Mucosa of rectum (tissue), 2 donors: ENCODE data around the gene CNOT4.
"Not testable (repeated sequence)": the region's sequence is repeated elsewhere in the genome, so short reads cannot be mapped to it uniquely, and the experiment has no call there.

Experiments
- H3K27ac ChIP-seq, 2 donors: one replicate each; pipeline ENCODE4 v1.7.0; 2013; ENCODE audit warnings: inconsistent platforms in 2 of 2, low read depth in 2 of 2, low read length in 2 of 2
- H3K27me3 ChIP-seq, 2 donors: one replicate each; pipeline ENCODE4 v1.7.0; 2013; ENCODE audit warnings: low read length in 2 of 2; ENCODE audit not compliant: control insufficient read depth in 2 of 2, insufficient read depth in 2 of 2
- H3K36me3 ChIP-seq, 2 donors: one replicate each; pipeline ENCODE4 v1.7.0; 2013; ENCODE audit warnings: low read length in 2 of 2; ENCODE audit not compliant: control insufficient read depth in 2 of 2, insufficient read depth in 2 of 2
- H3K4me1 ChIP-seq, 2 donors: one replicate each; pipeline ENCODE4 v1.7.0; 2013; ENCODE audit warnings: low read length in 2 of 2, mild to moderate bottlenecking in 1 of 2; ENCODE audit not compliant: control insufficient read depth in 2 of 2, insufficient read depth in 2 of 2
- H3K4me3 ChIP-seq, 2 donors: one replicate each; pipeline ENCODE4 v1.7.0; 2013; ENCODE audit warnings: low read length in 2 of 2
- H3K9ac ChIP-seq, 2 donors: one replicate each; pipeline ENCODE4 v1.7.0; 2013; ENCODE audit warnings: low read length in 2 of 2, low read depth in 1 of 2, mild to moderate bottlenecking in 1 of 2
- H3K9me3 ChIP-seq, 2 donors: one replicate each; pipeline ENCODE4 v1.7.0; 2013; ENCODE audit warnings: low read length in 2 of 2; ENCODE audit not compliant: control insufficient read depth in 2 of 2
- donor health status: healthy.
- donor health status: Normal muscosa, but diverticular disease.

CNOT4 gene

DNA sequence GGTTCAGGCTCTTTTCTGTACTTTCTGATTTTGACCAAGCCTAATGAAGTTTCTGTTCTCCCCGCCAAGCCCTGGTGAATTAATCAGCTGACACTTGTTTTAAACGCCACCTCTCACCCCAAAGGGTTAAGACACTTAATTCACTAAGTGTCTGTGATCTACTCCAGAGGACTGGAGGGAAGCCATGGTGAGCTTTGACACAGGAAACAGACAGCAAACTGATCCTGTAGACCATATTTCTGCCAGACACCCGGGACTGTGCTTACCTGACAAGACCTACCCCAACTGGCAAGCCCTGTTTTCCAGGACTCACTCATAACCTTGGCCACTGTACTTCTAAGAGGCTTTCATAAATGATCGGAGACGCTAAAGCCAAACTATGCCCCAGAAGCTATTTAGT lies 150.3 kb downstream of the CNOT4 start:
- Histone ChIP-seq H3K9ac (no peak overlapping the region), H3K4me3 (no peak overlapping the region), H3K27me3 (no peaks in the 10 kb centered on the region), H3K27ac (no peak overlapping the region), H3K9me3 (no peaks in the 10 kb centered on the region), H3K4me1 (no peaks in the 10 kb centered on the region), H3K36me3 (peaks cover 4 to 14% of the 10 kb centered on the region in 2 donors)

DNA sequence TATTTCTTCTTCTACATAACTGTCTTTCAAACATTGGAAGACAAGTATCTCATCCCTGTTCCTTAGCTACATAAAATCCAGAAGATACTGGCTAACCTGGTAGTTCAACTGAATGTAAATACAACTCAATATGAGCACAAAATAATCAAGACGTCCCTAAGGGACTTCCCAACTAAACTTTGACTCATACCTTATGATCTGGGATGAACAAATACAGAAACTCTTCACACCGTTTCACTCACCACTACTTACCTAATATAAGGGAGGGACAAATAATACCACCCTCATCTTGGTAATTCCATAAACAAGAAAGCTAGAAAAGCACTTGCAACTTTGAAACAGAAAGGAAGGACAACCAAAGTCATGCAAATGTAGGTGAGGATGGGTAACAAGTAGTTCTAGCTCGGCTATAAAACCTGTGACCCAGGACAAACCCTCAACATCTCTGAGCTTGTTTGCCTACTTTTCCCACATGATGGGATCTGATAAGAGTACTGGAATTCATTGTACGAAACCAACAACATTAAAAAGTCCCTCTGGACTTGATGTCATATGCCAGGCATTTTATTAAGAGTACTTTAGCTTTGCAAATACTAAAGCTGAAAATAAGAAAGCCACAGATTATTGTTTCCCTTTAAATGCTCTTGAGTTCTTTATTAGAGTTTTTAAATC lies 154.4 kb downstream of the CNOT4 start:
- H3K27ac ChIP-seq = no peak overlapping the region
- H3K27me3 ChIP-seq = no peaks in the 10 kb centered on the region
- no peak overlapping the region for H3K4me3 ChIP-seq
- H3K9me3 ChIP-seq = no peaks in the 10 kb centered on the region
- no peaks in the 10 kb centered on the region for H3K36me3 ChIP-seq
- no peaks in the 10 kb centered on the region for H3K4me1 ChIP-seq
- H3K9ac ChIP-seq = no peak overlapping the region

DNA sequence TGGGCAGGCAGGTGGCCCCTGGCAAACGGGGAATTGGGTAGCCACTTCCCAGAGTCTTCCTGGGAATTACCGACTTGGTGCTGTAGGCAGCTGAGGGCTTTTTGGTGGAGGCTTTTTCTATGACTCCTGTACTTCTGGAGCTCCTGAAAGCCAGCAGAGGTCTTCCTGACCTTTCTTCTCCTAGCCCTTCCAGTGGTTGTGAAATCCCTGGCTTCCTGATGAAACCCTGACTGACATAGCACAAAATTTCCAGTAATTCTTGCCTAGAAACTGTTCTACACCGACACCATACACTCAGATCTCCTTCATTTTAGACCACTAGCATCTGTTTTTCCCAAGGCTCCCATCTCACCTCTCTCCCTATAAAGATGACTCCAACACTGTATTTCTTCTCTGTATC lies 156.1 kb downstream of the CNOT4 start:
- no peaks in the 10 kb centered on the region for H3K27me3 ChIP-seq
- H3K36me3 ChIP-seq = no peaks in the 10 kb centered on the region
- no peak overlapping the region for H3K27ac ChIP-seq
- H3K4me1 ChIP-seq = no peaks in the 10 kb centered on the region
- H3K9ac ChIP-seq = no peak overlapping the region
- no peaks in the 10 kb centered on the region for H3K9me3 ChIP-seq
- no peak overlapping the region for H3K4me3 ChIP-seq

DNA sequence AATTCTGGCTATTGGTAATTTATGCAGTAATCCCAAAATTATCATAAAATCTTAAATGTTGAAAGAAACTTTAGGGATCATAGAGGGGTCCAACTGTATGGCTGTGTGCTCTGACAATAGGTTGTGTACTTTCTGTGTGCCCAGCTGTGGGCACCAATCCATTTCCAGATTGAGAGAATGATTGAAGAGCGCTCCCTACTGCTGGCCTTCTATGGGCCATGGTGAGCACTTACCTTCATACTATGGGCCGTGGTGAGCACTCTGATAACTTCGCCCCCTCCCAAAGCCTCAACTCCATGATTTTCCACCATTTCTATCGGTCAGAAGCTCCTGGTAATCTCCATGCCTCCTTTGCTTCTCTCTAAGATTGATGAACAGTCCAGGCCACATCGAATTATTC lies 157.6 kb downstream of the CNOT4 start:
- no peaks in the 10 kb centered on the region for H3K36me3 ChIP-seq
- H3K4me1 ChIP-seq = no peaks in the 10 kb centered on the region
- H3K9ac ChIP-seq = no peak overlapping the region
- no peaks in the 10 kb centered on the region for H3K9me3 ChIP-seq
- no peak overlapping the region for H3K4me3 ChIP-seq
- H3K27ac ChIP-seq = no peak overlapping the region
- no peaks in the 10 kb centered on the region for H3K27me3 ChIP-seq

DNA sequence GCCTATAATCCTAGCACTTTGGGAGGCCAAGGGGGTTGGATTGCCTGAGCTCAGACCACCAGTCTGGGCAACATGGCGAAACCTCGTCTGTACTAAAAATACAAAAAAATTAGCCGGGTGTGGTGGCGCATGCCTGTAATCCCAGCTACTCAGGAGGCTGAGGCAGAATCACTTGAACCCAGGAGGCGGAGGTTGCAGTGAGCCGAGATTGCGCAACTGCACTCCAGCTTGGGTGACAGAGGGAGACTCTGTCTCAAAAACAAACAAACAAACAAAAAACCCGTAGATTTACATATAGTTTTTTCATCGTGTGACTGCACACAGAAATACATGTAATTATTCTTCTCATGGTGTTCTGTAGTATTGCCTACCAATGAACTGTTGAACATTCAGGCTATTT lies 158.8 kb downstream of the CNOT4 start:
- not testable (repeated sequence) for H3K27ac ChIP-seq, H3K9me3 ChIP-seq, H3K4me1 ChIP-seq, H3K9ac ChIP-seq, H3K36me3 ChIP-seq, H3K4me3 ChIP-seq, H3K27me3 ChIP-seq

DNA sequence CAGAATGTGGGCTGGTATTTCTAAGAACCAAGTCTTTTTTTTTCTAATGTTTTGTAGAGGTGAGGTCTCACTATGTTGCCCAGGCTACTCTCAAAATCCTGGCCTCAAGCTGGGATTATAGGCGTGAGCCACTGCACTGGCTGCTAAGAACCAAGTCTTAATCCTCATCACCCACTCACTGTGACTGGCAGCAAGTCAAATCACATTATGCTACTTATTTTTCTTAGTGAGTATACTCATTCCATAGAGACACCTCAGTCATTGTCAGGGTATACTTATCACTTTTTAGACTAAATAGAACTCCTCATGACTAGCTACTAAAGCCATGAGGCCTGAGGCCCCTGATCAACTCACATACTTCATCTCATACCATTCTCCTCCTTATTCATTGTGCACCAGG lies 160.2 kb downstream of the CNOT4 start:
- Histone ChIP-seq H3K27ac (no peak overlapping the region), H3K9ac (no peak overlapping the region), H3K9me3 (no peaks in the 10 kb centered on the region), H3K4me3 (no peak overlapping the region), H3K4me1 (no peaks in the 10 kb centered on the region), H3K36me3 (no peaks in the 10 kb centered on the region), H3K27me3 (no peaks in the 10 kb centered on the region)

DNA sequence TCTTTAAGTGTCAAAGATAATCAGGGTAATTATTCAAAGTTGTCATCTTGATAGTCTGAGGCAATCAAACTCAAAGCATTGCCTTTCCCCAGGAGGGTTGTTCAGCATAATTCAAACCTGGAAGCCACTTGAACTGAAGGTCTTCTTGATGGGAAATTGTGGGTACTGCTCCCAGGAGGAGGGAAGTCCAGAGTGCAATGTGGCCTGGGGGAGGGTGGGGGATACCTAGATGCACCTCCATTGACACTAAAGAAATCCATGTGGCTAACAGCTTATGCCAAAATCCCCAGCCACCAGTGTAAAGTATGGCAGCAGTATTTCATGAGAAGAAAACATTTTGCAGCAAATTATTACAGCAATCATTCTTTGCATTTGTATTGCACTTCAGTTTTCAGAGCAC lies 161.4 kb downstream of the CNOT4 start:
- Histone ChIP-seq H3K36me3 (no peaks in the 10 kb centered on the region), H3K4me1 (no peaks in the 10 kb centered on the region), H3K4me3 (no peak overlapping the region), H3K9me3 (no peaks in the 10 kb centered on the region), H3K9ac (no peak overlapping the region), H3K27ac (no peak overlapping the region), H3K27me3 (no peaks in the 10 kb centered on the region)

DNA sequence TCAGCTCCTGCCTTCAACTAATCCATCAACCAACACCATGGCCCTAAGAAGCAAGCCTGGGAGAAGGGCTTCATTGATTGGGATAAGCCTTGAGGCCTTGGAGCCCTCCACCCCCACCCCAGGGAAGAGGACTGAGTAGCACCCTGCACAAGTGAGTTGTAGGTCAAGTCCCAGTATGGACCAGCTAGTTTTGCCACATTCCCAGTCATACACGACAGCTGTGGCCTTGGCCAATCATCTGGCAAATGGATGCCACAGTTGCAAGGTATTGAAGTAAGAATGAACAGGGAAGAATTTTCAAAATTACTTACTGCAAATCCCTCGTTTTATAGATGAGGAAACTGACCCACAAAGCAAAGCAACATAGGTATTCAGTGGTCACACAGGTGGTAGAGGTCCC lies 166.5 kb downstream of the CNOT4 start:
- no peak overlapping the region for H3K9ac ChIP-seq
- no peaks in the 10 kb centered on the region for H3K36me3 ChIP-seq
- H3K9me3 ChIP-seq = no peaks in the 10 kb centered on the region

DNA sequence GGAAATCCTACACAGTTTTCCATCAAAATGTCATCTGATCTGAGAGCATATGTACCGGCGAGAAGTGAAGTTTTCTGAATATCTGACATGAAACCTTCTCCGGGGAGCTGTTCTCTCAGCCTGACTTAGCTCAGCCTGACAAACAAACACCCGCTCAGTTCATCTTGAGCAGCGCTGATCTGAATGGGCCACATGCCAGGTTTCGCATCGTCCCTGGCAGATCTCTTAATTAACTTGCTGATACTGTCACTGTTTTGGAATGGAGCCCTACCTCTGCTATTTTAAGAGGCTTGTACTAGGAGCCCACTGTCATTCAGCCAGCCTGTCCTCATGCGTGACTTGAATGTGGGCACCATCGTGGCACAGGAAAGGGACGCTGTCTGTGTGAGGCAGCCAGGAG lies 167.0 kb downstream of the CNOT4 start:
- no peak overlapping the region for H3K4me3 ChIP-seq

More for the DNA sequence above, 166.5 kb downstream of the CNOT4 start:
- H3K4me1 ChIP-seq = no peaks in the 10 kb centered on the region
- no peak overlapping the region for H3K4me3 ChIP-seq
- no peaks in the 10 kb centered on the region for H3K27me3 ChIP-seq
- no peak overlapping the region for H3K27ac ChIP-seq

DNA sequence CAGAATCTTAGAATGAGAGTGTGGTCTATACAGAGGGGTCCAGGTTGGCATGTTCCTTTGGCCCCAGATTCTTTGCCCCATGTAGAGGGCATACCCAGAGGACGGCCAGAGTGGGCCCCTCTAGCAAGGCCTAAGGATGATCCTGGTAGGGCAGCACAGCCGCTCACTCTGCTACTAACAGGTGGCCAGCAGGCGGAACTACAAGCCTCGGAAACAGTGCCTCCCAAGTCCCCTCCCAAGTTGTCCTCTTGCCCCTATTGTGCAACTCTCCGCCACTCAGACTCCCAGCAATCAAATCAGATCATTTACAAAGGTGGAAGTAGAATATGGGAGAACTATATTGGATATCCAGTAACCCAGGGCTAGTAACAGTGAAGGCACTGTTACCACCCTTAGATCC lies 168.9 kb downstream of the CNOT4 start:
- Histone ChIP-seq H3K4me3 (no peak overlapping the region), H3K9ac (no peak overlapping the region), H3K27ac (no peak overlapping the region), H3K27me3 (no peaks in the 10 kb centered on the region), H3K9me3 (no peaks in the 10 kb centered on the region), H3K36me3 (no peaks in the 10 kb centered on the region), H3K4me1 (no peaks in the 10 kb centered on the region)

More for the DNA sequence above, 167.0 kb downstream of the CNOT4 start:
- Histone ChIP-seq H3K27me3 (no peaks in the 10 kb centered on the region), H3K36me3 (no peaks in the 10 kb centered on the region), H3K4me1 (no peaks in the 10 kb centered on the region), H3K27ac (no peak overlapping the region), H3K9ac (no peak overlapping the region), H3K9me3 (no peaks in the 10 kb centered on the region)
